Diencephalon (tissue), 1 donor: Measurements from ENCODE around the gene VAV3. TPM values are rescaled to one million over a fixed set of nuclear protein-coding genes. Genes with fewer than 3 reads are reported as not detected.

Source experiments
- small RNA-seq: library from RNA; depleted of rRNA; stranded (forward); fragments of <200 nt; gene quantifications from one replicate; pipeline ENCODE3, GENCODE V24; 2014
- total RNA-seq: library from RNA; depleted of rRNA; stranded (reverse); fragments of >200 nt; gene quantifications from one replicate; pipeline ENCODE4 v1.2.3, GENCODE V29; 2014

VAV3 gene
- 11.5 TPM for total RNA-seq

GRCh38 chr1:107965110-107965991, at the start of gene VAV3:
TSS of gene VAV3 (minus strand) at chr1:107965180. CDS start at chr1:107964869, 311 bp downstream.

Small RNA genes within 50 kb of the gene (small RNA-seq; reads per million reads assigned to genes)
- gene MIR7852, result not detected

Other genes starting within 250 kb of the VAV3 start
- 40.1 TPM for gene SLC25A24, start 235.2 kb upstream of the VAV3 start, total RNA-seq